ENCODE results near the gene CSDE1. TPM values are rescaled to one million over a fixed set of nuclear protein-coding genes. Genes with fewer than 3 reads are reported as not detected.

The CSDE1 gene
- total RNA-seq, 1 donor from 2014 or later: 278 TPM

DNA sequence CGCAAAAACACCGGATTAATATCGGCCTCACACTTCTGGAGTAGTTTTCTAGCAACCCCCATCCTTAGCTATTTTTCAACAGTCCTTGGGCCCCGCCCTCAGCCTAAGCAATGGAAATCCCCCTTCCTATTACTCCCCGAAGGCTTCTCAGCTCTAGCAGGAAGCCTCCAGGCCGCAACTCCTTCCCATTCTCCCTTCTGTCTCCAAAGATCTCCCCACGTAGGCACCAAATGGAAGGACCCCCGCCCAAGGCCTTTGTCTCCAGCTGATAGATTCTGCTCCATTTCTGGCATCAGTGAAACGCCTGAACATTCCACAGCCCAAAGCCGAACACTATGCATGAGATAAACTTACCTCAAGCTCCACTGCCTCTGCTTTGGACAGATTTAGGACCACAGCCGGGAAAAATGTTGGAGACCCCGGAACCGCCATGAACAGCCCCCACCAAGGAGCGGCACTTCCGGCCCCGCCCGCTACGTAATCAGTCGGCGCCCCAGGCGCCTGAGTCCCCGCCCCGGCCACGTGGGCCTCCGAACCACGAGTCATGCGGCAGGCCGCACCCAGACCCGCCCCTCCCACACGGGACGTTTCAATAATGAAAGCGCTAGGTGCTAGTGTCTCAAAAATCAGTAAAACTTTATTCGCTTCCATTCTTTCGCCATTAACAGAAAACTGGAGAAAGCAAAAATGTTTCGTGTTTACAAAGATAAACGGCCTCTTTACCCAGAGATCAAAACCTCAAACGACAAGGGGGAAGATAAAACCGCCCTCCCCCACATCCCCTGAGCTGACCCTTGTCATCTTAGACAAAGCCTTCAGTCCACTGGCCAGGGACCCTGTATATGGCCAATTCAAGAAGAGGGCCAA, 41.2 kb downstream of the CSDE1 start, which contains the start of gene NRAS:
NRAS (minus strand) TSS at position 468 of the 867 bp plus-strand sequence. CDS start 611 bp downstream, outside the sequence.
- Histone ChIP-seq H3K36me3 (peaks cover 0 to 52% of the 10 kb centered on the region in 2 donors), H3K9me3 (no peaks in the 10 kb centered on the region), H3K27me3 (no peaks in the 10 kb centered on the region), H3K4me3 (peak within 1 kb of the TSS; percentile 58 to 82), H3K4me1 (peaks cover 34% of the 10 kb centered on the region), H3K27ac (peak within 1 kb of the TSS; percentile 81)
- TF ChIP-seq POLR2AphosphoS5 (IDR thresholded peaks at IDR 0.05; ENCODE audit: insufficient read depth in 1 of 2, low read depth in 1 of 2): peak; percentile 89 to 96
- no peak for TF ChIP-seq POLR2A (IDR thresholded peaks at IDR 0.05)
- intact Hi-C loops (cut with DNase I): loop anchor here (5.0 kb wide), 1 partner anchor 134 kb away; the partner anchor contains the start of gene BCAS2
- DNase-seq (ENCODE audit: extremely low spot score in 2 of 2): peak; percentile 94 to 97

DNA sequence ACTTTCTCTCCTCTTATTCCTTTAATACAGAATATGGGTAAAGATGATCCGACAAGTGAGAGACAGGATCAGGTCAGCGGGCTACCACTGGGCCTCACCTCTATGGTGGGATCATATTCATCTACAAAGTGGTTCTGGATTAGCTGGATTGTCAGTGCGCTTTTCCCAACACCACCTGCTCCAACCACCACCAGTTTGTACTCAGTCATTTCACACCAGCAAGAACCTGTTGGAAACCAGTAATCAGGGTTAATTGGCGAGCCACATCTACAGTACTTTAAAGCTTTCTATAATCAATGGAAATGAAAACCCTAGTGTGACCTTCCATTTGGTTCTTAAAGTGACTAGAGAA, 41.9 kb downstream of the CSDE1 start:
- no peaks in the 10 kb centered on the region for H3K27me3 ChIP-seq
- peaks cover 0 to 46% of the 10 kb centered on the region in 2 donors for H3K36me3 ChIP-seq
- intact Hi-C loops (cut with DNase I): loop anchor here (5.0 kb wide), 1 partner anchor 134 kb away; the partner anchor contains the start of gene BCAS2

DNA sequence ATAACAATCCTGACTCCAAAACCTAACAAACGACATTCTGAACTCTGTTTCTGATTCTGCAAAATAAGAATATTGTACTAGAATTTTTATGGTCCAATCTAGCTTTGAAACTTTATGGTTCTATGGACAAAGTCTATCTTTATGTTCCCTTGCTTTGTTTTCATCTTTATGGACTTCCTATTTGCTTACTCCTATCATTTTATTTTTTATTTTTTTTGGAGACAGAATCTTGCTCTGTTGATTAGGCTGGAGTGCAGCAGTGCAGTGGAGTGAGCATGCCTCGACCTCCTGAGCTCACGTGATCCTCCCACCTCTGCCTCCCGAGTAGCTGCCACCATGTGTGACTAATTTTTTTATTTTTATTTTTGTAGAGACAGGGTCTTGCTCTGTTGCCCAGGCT, 44.8 kb downstream of the CSDE1 start:
- no peak overlapping the region for H3K27ac ChIP-seq
- H3K4me1 ChIP-seq: peaks cover 34% of the 10 kb centered on the region
- H3K27me3 ChIP-seq: no peaks in the 10 kb centered on the region
- no peak overlapping the region for H3K4me3 ChIP-seq
- H3K9me3 ChIP-seq: no peaks in the 10 kb centered on the region
- intact Hi-C loops (cut with DNase I): no loop called here
- peaks cover 0 to 43% of the 10 kb centered on the region in 2 donors for H3K36me3 ChIP-seq
- TF ChIP-seq, protein P1, sequence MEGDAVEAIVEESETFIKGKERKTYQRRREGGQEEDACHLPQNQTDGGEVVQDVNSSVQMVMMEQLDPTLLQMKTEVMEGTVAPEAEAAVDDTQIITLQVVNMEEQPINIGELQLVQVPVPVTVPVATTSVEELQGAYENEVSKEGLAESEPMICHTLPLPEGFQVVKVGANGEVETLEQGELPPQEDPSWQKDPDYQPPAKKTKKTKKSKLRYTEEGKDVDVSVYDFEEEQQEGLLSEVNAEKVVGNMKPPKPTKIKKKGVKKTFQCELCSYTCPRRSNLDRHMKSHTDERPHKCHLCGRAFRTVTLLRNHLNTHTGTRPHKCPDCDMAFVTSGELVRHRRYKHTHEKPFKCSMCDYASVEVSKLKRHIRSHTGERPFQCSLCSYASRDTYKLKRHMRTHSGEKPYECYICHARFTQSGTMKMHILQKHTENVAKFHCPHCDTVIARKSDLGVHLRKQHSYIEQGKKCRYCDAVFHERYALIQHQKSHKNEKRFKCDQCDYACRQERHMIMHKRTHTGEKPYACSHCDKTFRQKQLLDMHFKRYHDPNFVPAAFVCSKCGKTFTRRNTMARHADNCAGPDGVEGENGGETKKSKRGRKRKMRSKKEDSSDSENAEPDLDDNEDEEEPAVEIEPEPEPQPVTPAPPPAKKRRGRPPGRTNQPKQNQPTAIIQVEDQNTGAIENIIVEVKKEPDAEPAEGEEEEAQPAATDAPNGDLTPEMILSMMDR (IDR thresholded peaks at IDR 0.05): no peak
- TF ChIP-seq POLR2A (IDR thresholded peaks at IDR 0.05) (no peak), POLR2AphosphoS5 (IDR thresholded peaks at IDR 0.05; ENCODE audit: insufficient read depth in 1 of 2, low read depth in 1 of 2) (no peak)
- no peak for DNase-seq (ENCODE audit: extremely low spot score in 2 of 2)

More for the DNA sequence above, 41.9 kb downstream of the CSDE1 start:
- Histone ChIP-seq H3K27ac (peak overlapping the region; percentile 81), H3K4me1 (peaks cover 34% of the 10 kb centered on the region), H3K4me3 (peak overlapping the region; percentile 58 to 82), H3K9me3 (no peaks in the 10 kb centered on the region)
- TF ChIP-seq POLR2AphosphoS5 (IDR thresholded peaks at IDR 0.05; ENCODE audit: insufficient read depth in 1 of 2, low read depth in 1 of 2) (no peak), POLR2A (IDR thresholded peaks at IDR 0.05) (no peak)
- TF ChIP-seq, protein P1 (IDR thresholded peaks at IDR 0.05): no peak
- no peak for DNase-seq (ENCODE audit: extremely low spot score in 2 of 2)

DNA sequence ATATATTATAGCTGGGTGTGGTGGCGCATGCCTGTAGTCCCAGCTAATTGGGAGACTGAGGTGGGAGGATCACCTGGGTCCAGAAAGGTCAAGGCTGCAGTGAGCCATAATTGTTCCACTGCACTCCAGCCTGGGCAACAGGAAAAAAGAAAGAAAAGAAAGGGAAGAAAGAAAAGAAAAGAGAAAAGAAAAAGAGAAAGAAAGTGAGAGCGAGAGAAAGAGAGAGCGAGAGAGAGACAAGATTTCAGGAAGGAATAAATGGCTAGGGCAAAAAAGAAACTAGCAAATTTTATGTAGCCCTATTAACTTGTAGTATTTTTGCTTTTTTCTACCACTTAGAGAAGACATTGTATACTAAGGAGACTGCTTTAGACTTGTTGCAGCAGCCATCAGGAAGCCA, 47.4 kb downstream of the CSDE1 start:
- TF ChIP-seq POLR2AphosphoS5 (IDR thresholded peaks at IDR 0.05; ENCODE audit: insufficient read depth in 1 of 2, low read depth in 1 of 2): no peak
- no peak for TF ChIP-seq POLR2A (IDR thresholded peaks at IDR 0.05)
- TF ChIP-seq, protein P1 (IDR thresholded peaks at IDR 0.05): no peak
- Histone ChIP-seq H3K9me3 (no peaks in the 10 kb centered on the region), H3K27ac (no peak overlapping the region), H3K36me3 (peaks cover 4 to 56% of the 10 kb centered on the region in 2 donors), H3K4me3 (no peak overlapping the region), H3K27me3 (no peaks in the 10 kb centered on the region), H3K4me1 (peaks cover 21% of the 10 kb centered on the region)
- no peak for DNase-seq (ENCODE audit: extremely low spot score in 2 of 2)
- intact Hi-C loops (cut with DNase I): no loop called here

DNA sequence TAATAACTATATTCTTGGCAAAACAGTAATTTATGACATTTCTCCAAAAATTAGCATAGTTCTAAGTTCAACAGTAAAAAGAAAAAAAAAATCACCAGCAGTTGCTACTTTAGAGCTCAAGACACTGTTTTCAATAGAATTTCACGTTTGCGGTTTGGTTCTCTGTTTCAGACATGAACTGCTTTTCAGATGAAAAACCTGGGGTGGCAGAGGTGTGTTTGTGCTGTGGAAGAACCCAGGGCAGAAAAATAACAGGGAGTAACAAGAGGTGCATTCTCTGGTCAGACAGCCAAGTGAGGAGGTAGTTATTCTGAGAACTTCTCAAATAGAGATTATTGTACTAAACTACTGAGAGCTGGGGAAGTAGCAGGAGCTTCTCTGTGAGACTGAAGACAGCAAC, 50.2 kb downstream of the CSDE1 start:
- H3K4me3 ChIP-seq: no peak overlapping the region
- intact Hi-C loops (cut with DNase I): no loop called here
- no peaks in the 10 kb centered on the region for H3K4me1 ChIP-seq
- no peak for DNase-seq (ENCODE audit: extremely low spot score in 2 of 2)
- H3K36me3 ChIP-seq: peaks cover 4 to 42% of the 10 kb centered on the region in 2 donors
- TF ChIP-seq, protein P1 (IDR thresholded peaks at IDR 0.05): no peak
- TF ChIP-seq POLR2AphosphoS5 (IDR thresholded peaks at IDR 0.05; ENCODE audit: insufficient read depth in 1 of 2, low read depth in 1 of 2) (no peak), POLR2A (IDR thresholded peaks at IDR 0.05) (no peak)
- H3K27me3 ChIP-seq: no peaks in the 10 kb centered on the region
- H3K9me3 ChIP-seq: no peaks in the 10 kb centered on the region
- no peak overlapping the region for H3K27ac ChIP-seq
